NB4 (cell line): Measurements from ENCODE around the gene DEXI.

Experiments used
- CTCF ChIP-seq: IDR thresholded peaks from one replicate; pipeline ENCODE4 v1.5.1; 2012; ENCODE audit warnings: low read depth, low read length
- MAX ChIP-seq: IDR thresholded peaks from 2 replicates; pipeline ENCODE4 v1.6.1; 2011; ENCODE audit warnings: low read depth, low read length

DNA sequence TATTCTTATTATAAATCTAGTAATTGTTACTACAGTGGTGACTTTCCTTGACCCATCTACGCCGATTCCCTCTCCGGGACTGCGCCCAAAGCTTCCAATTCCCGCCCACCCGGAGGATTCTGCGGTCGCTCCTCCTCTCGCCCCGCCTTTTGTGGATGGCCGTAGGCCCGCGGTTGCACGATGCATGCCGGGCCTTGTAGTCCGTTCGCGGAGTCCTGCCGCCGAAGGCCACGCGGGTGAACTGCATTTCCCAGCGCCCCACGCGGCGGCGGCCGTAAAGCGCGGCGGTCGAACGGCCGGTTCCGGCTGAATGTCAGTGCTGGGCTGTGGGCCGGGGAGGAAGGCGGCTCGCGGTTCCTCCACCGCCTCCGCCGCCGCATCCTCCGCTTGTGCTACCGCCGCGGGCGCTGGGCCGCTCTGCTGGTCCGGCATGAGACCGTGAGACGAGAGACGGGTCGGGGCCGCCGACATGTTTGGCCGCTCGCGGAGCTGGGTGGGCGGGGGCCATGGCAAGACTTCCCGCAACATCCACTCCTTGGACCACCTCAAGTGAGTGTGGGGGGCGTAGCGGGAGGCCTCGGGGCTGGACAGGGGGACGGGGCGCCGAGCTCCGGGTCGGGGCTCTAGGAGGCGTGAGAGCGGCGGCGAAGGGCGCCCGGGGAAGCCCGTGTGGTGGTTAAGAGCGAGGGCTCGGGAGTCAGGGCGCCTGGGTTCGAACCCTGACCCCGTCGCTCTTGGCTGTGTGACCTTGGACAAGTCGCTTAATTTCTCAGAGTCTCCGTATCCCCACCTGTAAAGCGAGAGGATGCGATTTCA, 2.2 kb upstream of the DEXI start, which contains the start of gene CLEC16A:
- TF ChIP-seq MAX (peak; percentile 67), CTCF (no peak)
